HG03457 (cell line): ENCODE results near the gene CERK.

Source experiments
- ATAC-seq: cut with Tn5 transposase; IDR thresholded peaks from one replicate; pipeline ENCODE4 v1.9.1; 2021; ENCODE audit warnings: moderate number of reproducible peaks; ENCODE audit not compliant: unreplicated experiment

The CERK gene

GRCh38 chr22:46703171-46703995, 34.7 kb downstream of the CERK start:
- no peak for ATAC-seq

GRCh38 chr22:46701262-46701661, 36.8 kb downstream of the CERK start:
- no peak for ATAC-seq

GRCh38 chr22:46699091-46699490, 39.0 kb downstream of the CERK start:
- no peak for ATAC-seq

DNA sequence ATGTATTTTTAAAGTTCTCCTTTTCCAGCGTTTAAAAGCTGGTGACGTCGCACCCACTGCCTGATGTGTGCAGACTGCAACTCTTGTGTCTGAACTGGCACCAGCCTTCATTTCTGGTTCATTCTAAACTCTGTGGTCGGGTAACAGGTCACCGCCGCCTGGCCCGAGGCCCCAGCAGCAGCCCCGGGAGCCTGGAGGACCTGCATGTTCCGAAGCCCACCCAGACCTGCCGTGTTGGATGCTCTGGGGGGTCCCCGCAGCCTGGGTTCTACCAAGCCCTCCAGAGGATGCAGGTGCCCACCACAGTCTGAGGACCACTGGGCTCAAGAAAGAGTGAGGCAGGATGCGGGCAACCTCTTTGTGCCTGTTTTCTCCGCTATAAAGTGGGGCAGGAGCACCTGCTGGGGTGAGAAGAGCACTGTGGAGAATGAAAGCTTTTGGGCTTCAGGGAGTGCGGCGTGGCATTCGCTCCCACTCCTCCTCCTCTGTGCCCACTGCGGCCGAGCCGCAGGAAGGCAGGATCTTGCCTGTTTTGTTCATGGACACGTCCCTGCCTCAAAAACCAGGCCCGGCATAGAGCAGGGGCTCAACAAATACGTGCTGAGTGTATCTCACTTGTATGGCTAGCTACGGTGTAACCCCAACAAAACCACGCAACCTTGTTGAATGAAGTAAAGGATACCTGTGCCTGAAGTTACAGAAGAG, 40.1 kb downstream of the CERK start:
- ATAC-seq, result no peak

DNA sequence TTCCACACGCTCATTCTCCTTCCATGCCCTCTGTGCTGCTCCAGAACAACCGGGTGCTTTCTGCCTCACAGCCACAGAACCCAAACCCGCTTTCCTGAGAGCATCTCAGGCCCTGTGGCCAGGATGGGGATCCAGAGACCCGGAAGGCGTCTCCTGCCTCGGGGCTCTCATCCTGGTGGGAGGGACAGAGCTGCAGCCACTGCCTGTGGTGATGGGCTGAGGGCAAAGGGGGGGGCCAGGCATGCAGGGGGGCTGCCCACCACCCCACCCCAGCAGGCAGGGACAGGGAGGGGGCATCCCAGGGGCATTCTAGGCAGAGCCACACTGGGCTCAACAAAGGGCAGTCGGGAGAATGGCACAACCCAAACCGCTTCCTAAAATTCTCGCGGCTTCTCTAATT, 41.4 kb downstream of the CERK start:
- ATAC-seq, result no peak

GRCh38 chr22:46696229-46696518, 41.9 kb downstream of the CERK start:
- ATAC-seq, result no peak

GRCh38 chr22:46695346-46696228, 42.5 kb downstream of the CERK start:
- ATAC-seq, result no peak

- ATAC-seq, result no peak
Measured at GRCh38 chr22:46694416-46695170, 43.5 kb downstream of the CERK start.

DNA sequence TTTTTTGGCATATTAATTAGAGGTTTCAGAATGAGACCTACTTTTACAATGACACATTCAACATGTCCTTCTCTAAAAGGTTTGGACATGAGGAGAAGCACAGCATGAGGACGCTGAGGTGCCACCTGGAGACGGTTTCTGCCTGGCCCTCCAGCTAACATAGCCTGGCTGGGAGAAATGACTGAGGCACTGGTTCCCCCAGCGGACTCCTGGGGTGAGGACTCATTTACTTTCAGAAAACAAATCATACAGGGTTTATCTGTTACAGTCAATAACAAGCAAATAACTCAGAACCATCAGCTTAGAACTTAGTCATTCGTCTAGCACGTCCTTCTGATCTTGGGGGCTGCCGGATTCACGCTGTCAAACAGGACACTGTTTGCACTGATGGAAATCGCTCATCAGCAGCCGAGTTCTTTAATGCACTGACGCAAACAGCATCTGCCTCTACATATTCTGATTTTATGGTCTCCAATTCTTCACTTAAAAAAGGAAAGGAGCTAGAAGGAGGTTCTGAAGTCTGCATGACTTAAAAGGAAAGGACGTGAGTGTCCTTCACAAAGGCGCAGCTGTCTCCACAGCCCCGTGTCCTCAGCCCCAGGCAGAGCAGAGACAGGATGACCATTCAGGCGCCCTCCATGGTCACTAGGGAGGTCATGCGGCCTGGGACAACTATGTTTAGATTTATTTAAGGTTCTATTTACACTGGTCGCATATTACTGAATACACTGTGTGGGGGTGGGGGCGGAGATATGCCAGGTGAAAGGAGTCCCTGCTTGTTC, 44.2 kb downstream of the CERK start:
- ATAC-seq, result no peak

- no peak for ATAC-seq
Measured at GRCh38 chr22:46691571-46691970, 46.5 kb downstream of the CERK start.

- ATAC-seq, result no peak
Measured at GRCh38 chr22:46690146-46690545, 47.9 kb downstream of the CERK start.

DNA sequence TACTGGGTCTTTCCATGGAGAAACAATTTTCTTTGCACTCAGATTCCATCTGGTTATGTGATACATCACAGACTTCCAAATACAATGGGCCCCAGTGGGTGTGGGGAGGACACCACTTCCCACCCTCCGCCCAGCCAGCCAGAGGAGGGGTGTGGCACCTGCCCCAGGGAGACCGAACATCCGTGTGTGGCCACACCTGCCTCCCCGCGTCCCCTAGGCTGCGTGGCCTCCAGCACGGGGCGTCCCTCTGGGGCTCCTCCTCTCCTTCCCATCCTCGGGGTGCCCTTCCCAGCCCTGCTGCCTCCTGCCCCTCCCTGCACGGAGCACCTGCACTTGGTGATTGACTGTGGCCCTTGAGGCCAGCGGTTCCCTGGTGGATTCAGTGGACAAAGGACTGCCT, 49.1 kb downstream of the CERK start:
- ATAC-seq, result no peak

DNA sequence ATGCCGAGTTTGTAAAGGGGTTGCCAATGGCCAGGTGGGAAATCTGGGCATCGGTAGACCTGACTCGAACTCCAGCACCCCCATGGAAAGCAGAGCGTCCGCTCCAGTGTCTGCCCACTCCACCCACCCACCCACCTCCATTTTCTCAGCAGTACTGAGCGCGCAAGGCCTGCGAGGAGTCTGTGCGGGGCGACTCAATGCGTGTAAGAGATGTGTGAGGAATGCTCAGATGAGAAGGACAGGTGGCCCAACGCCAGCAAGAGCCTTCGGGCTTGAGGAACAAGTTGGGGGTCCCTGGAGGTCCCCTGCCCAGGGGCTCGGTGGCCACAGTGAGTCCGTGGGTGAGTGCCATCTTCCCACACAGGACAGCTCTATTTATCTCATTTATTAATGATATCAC, 50.6 kb downstream of the CERK start:
- ATAC-seq, result no peak

GRCh38 chr22:46687048-46687444, 51.0 kb downstream of the CERK start:
- ATAC-seq, result no peak

DNA sequence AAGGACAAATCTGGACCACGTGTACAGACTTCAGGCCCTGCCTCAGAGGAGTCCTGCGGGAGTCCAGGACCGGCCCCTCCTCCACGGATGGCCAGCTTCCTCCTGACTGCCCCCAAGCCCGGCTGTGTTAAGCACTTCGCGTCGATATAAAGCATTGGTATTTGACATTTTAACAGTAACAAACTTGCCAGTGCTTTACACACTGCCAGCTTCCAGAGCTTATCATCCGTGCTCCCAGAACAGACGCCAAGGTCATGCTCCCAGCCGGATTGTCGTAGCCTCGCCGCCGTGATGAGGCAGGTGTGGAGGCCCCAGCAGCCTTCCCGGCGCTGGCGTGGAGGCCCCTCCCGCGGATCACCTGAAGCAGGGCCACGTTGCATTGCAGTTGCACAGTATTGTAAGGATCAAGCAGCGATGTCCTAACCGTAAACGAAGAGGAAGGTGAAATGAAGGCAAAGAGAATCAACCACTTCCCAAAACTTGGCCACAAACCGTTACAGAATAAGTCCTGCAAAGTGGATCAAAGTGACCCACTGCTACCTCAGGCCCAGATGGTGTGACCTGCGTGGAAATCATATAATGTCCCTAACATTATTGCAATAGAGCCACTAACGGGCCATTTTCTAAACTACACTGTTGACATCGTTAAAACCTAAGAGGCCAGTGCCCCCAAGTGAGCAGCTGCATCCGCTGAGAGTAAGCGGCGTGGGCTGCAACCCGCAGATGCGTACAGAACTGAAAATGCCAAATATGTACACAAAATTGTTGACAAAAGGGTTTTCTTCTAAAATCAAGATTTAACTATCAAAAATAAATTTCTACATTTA, 51.6 kb downstream of the CERK start:
- no peak for ATAC-seq

- peak; percentile 56 for ATAC-seq
Measured at GRCh38 chr22:46684706-46685105, 53.3 kb downstream of the CERK start.

GRCh38 chr22:46682011-46682731, 55.9 kb downstream of the CERK start:
- no peak for ATAC-seq

DNA sequence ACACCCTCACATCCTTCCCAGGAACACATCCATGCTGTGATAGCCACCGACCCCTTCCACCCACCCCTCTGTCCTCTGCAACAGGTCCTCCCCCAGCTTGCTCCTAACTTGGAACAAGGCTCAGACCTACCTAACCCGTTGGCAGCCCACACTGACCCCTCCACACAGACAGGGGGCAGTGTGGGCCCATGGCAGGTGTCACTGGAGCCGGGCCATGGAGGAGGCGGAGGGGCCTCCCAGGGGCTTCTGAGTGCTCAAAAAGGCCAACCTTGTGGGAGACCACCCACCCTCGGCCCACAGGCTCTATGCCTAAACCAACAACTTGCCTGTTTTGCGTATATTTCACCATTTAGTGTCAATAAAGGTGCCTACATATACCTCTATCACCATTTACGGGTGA, 57.0 kb downstream of the CERK start:
- ATAC-seq, result no peak
